Left cardiac atrium (tissue), 2 donors: Measurements from ENCODE around the gene CCDC190. TPM values are rescaled to one million over a fixed set of nuclear protein-coding genes. Genes with fewer than 3 reads are reported as not detected.

Source experiments
- total RNA-seq, 2 donors: library from RNA; stranded (reverse); fragmentation: NEBNext Ultra II Directional; extraction: Animal tissue kit (Norgen Biotek cat#: 25700); gene quantifications; one replicate each; pipeline ENCODE4 v1.2.1, GENCODE V29; 2021
- donor health status: DM: no; HTN: yes; CAD: no; lungs with severe emphysema.
- donor health status: DM: yes; HTN: yes; CAD: no.

CCDC190 gene
- total RNA-seq, 2 donors from 2014 or later, result 0.41 TPM; not detected in 1

Other genes starting within 250 kb of the CCDC190 start
- 10 to 100 TPM; 75.1 to 80.3 TPM for gene DDR2, start 228.7 kb downstream of the CCDC190 start, total RNA-seq
- gene HSD17B7, start 70.5 kb downstream of the CCDC190 start, total RNA-seq, result 1 to 10 TPM; 6.2 to 8.6 TPM
- 1 to 10 TPM; 2.0 to 5.1 TPM for gene RGS4, start 208.2 kb upstream of the CCDC190 start, total RNA-seq